Measurements from ENCODE around the gene RBBP8NL. TPM values are rescaled to one million over a fixed set of nuclear protein-coding genes. Genes with fewer than 3 reads are reported as not detected.

The RBBP8NL gene
- total and polyA plus RNA-seq, 4 donors, result under 0.01 to 0.14 TPM; not detected in 2

- Histone ChIP-seq H3K9ac (ENCODE audit: low read depth in 1 of 2, low read length in 2 of 2) (no peak overlapping the region), H3K27me3 (ENCODE audit: control insufficient read depth in 4 of 4, insufficient read depth in 4 of 4, low read length in 3 of 4) (no peaks in the 10 kb centered on the region), H3K36me3 (ENCODE audit: control insufficient read depth in 4 of 4, insufficient read depth in 3 of 4, low read depth in 1 of 4, low read length in 3 of 4) (no peaks in the 10 kb centered on the region), H3K4me1 (ENCODE audit: control insufficient read depth in 4 of 4, insufficient read depth in 4 of 4, low read length in 3 of 4) (no peaks in the 10 kb centered on the region), H3K4me3 (ENCODE audit: low read depth in 1 of 3, low read length in 3 of 3) (no peak overlapping the region), H3K27ac (ENCODE audit: low read depth in 1 of 2, low read length in 2 of 2) (no peak overlapping the region), H3K9me3 (ENCODE audit: control insufficient read depth in 4 of 4, low read length in 3 of 4) (no peaks in the 10 kb centered on the region)
- 93% methylated on average over 6 of the region's 6 CpGs for WGBS
- TF ChIP-seq REST (IDR thresholded peaks at IDR 0.05) (no peak), ZBTB33 (IDR thresholded peaks at IDR 0.05) (no peak), NR2F2 (IDR thresholded peaks at IDR 0.05) (no peak), HNF4G (IDR thresholded peaks at IDR 0.05) (no peak), SP1 (IDR thresholded peaks at IDR 0.05) (no peak), CTCF (IDR thresholded peaks at IDR 0.05; ENCODE audit: low read depth, low read length, missing input control) (no peak), FOXA1 (IDR thresholded peaks at IDR 0.05) (no peak), ATF3 (IDR thresholded peaks at IDR 0.05) (no peak), HNF4A (conservative IDR thresholded peaks at IDR 0.05) (no peak)
- DNase-seq (ENCODE audit: low spot score), result no peak
Measured at GRCh38 chr20:62421716-62421990, 5.7 kb downstream of the RBBP8NL start.

- 88% methylated on average over 24 of the region's 24 CpGs for WGBS
- no peak for DNase-seq (ENCODE audit: low spot score)
- no peaks in the 10 kb centered on the region for H3K36me3 ChIP-seq (ENCODE audit: control insufficient read depth in 4 of 4, insufficient read depth in 3 of 4, low read depth in 1 of 4, low read length in 3 of 4)
- H3K4me3 ChIP-seq (ENCODE audit: low read depth in 1 of 3, low read length in 3 of 3), result no peak overlapping the region
- no peaks in the 10 kb centered on the region for H3K4me1 ChIP-seq (ENCODE audit: control insufficient read depth in 4 of 4, insufficient read depth in 4 of 4, low read length in 3 of 4)
- no peak for TF ChIP-seq EGR1 (IDR thresholded peaks at IDR 0.05; ENCODE audit: low read depth in 2 of 2)
- TF ChIP-seq HNF4A (conservative IDR thresholded peaks at IDR 0.05), result no peak
- no peak for TF ChIP-seq ATF3 (IDR thresholded peaks at IDR 0.05)
- TF ChIP-seq NR2F2 (IDR thresholded peaks at IDR 0.05), result no peak
- no peak for TF ChIP-seq SP1 (IDR thresholded peaks at IDR 0.05)
- TF ChIP-seq RXRA (IDR thresholded peaks at IDR 0.05), result no peak
- TF ChIP-seq RAD21 (IDR thresholded peaks at IDR 0.05), result no peak
- TF ChIP-seq TAF1 (conservative IDR thresholded peaks at IDR 0.05), result no peak
- no peak for TF ChIP-seq ZBTB33 (IDR thresholded peaks at IDR 0.05)
- no peak for TF ChIP-seq FOXA1 (IDR thresholded peaks at IDR 0.05)
- no peak for TF ChIP-seq CTCF (IDR thresholded peaks at IDR 0.05; ENCODE audit: low read depth, low read length, missing input control)
- no peak for TF ChIP-seq HNF4G (IDR thresholded peaks at IDR 0.05)
- TF ChIP-seq MAX (IDR thresholded peaks at IDR 0.05), result no peak
- TF ChIP-seq JUND (IDR thresholded peaks at IDR 0.05), result no peak
- TF ChIP-seq GABPA (IDR thresholded peaks at IDR 0.05 in 1 of 2, conservative IDR thresholded peaks at IDR 0.05 in 1 of 2), result no peak
- no peak for TF ChIP-seq FOXA2 (IDR thresholded peaks at IDR 0.05)
- no peaks in the 10 kb centered on the region for H3K9me3 ChIP-seq (ENCODE audit: control insufficient read depth in 4 of 4, low read length in 3 of 4)
- no peak overlapping the region for H3K9ac ChIP-seq (ENCODE audit: low read depth in 1 of 2, low read length in 2 of 2)
- H3K27me3 ChIP-seq (ENCODE audit: control insufficient read depth in 4 of 4, insufficient read depth in 4 of 4, low read length in 3 of 4), result no peaks in the 10 kb centered on the region
- H3K27ac ChIP-seq (ENCODE audit: low read depth in 1 of 2, low read length in 2 of 2), result no peak overlapping the region
Measured at GRCh38 chr20:62420846-62421715, 6.3 kb downstream of the RBBP8NL start.
